ENCODE data around the gene FGB. TPM values are rescaled to one million over a fixed set of nuclear protein-coding genes. Genes with fewer than 3 reads are reported as not detected.

The FGB gene
- total RNA-seq, 1 experiment from 2014 or later, result 29.4 TPM

DNA sequence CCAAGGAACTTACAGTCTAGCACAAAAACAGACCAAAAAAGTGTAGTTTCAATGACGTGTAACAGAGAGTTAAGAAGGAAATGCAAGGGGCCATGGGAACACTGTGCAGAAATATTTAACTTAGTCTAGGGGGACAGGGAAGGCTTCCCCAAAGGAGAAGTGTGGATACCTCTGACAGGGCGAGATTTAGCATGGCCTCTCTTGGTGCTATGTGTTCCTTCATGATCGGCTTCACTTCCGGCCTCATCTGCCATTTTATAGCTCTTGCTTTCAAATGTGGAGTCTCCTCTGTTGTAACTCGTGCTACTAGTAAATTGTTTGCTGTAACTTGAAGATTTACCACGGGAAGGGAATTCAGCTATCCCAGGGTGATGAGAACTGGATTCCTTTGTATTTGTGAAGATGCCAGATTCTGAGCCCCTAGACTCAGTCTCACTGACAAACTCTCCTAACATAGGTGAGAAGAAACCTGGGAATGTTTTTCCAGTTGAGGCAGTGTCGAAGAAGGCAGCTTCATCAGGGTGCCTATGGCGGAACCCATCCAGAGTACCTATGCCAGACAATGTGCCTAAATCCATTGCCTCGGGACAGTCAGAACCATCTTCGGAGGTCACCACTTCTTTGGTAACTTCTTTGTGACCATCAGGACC is 22.7 kb downstream of the FGB start:
- peaks cover 16% of the 10 kb centered on the region for H3K36me3 Mint-ChIP-seq (ENCODE audit: insufficient read depth, unreplicated experiment)
- no peak overlapping the region for H3K4me3 Mint-ChIP-seq (ENCODE audit: unreplicated experiment)
- no peaks in the 10 kb centered on the region for H3K27me3 Mint-ChIP-seq (ENCODE audit: insufficient read depth, unreplicated experiment)
- peaks cover 14% of the 10 kb centered on the region for H3K4me1 Mint-ChIP-seq (ENCODE audit: low read depth, unreplicated experiment)
- intact Hi-C loops (cut with micrococcal nuclease; ENCODE audit: unreplicated experiment), result no loop called here
- H3K9me3 Mint-ChIP-seq (ENCODE audit: unreplicated experiment), result no peaks in the 10 kb centered on the region
- CTCF ChIA-PET, result interaction anchor here (1.6 kb wide), 1 partner anchor 26 kb away, joined by 3 read pairs; no protein-coding TSS in a partner anchor
- no peak for TF ChIP-seq CTCF (IDR thresholded peaks at IDR 0.05; ENCODE audit: insufficient read depth in 1 of 2, low read depth in 1 of 2, low read length in 1 of 2, severe bottlenecking in 1 of 2, unreplicated experiment in 1 of 2)
- H3K4me3 ChIP-seq (ENCODE audit: low read depth, low read length), result no peak overlapping the region
- DNase-seq, result no peak
- peaks cover 2% of the 10 kb centered on the region; the same call in 1 of the 2 replicates for H3K36me3 ChIP-seq (ENCODE audit: control insufficient read depth, insufficient read depth, low read length)
- H3K4me1 ChIP-seq, result peaks cover 18% of the 10 kb centered on the region
- H3K27ac Mint-ChIP-seq (ENCODE audit: unreplicated experiment), result no peak overlapping the region
- no peaks in the 10 kb centered on the region for H3K9me3 ChIP-seq
- BruUV-seq (replicated peaks), result no TSS peak
- no peaks in the 10 kb centered on the region for H3K27me3 ChIP-seq (replicated peaks; ENCODE audit: control insufficient read depth, insufficient read depth, low read length)
- POLR2A ChIA-PET, result no interaction called here

DNA sequence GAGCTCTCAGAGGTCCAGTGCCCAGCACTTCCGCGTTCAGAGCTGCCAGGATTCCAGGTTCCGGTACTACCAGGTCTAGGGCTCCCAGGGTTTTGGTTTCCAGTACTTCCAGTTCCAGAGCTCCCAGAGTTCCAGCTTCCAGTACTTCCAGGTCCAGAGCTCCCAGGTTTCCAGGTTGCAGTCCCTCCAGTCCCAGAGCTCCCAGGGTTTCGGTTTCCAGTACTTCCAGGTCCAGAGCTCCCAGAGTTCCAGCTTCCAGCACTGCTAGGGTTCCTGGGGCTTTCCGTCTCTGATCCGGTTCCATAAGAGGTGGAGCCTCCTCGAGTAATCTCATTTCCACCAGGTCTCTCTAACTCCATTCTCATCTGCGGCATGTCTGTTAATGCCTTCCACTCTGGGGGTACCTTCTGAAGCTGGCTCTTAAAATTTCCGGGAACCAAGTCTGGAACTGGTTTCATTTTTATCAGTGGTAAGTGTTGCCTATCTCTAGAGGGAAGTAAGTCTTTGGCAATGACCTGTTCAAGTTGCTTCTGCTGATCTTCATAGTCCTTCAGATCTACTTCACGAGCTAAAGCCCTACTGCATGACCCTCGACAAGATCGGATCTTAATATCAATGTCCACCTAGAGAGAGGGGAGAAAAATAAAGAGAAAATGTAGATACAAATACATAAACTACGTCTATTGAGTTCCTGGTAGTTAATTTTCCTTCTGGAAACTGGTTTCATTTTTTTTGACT is 23.7 kb downstream of the FGB start:
- peaks cover 2% of the 10 kb centered on the region; the same call in 1 of the 2 replicates for H3K36me3 ChIP-seq (ENCODE audit: control insufficient read depth, insufficient read depth, low read length)
- intact Hi-C loops (cut with micrococcal nuclease; ENCODE audit: unreplicated experiment), result no loop called here
- Mint-ChIP-seq H3K4me3 (ENCODE audit: unreplicated experiment) (no peak overlapping the region), H3K4me1 (ENCODE audit: low read depth, unreplicated experiment) (peaks cover 16% of the 10 kb centered on the region), H3K27ac (ENCODE audit: unreplicated experiment) (no peak overlapping the region), H3K9me3 (ENCODE audit: unreplicated experiment) (no peaks in the 10 kb centered on the region), H3K36me3 (ENCODE audit: insufficient read depth, unreplicated experiment) (peaks cover 16% of the 10 kb centered on the region), H3K27me3 (ENCODE audit: insufficient read depth, unreplicated experiment) (no peaks in the 10 kb centered on the region)
- TF ChIP-seq CTCF (IDR thresholded peaks at IDR 0.05; ENCODE audit: insufficient read depth in 1 of 2, low read depth in 1 of 2, low read length in 1 of 2, severe bottlenecking in 1 of 2, unreplicated experiment in 1 of 2), result no peak
- TSS peak; percentile 19 for BruUV-seq (replicated peaks)
- H3K4me1 ChIP-seq, result peaks cover 24% of the 10 kb centered on the region
- DNase-seq, result no peak
- POLR2A ChIA-PET, result no interaction called here
- H3K4me3 ChIP-seq (ENCODE audit: low read depth, low read length), result no peak overlapping the region
- no peaks in the 10 kb centered on the region for H3K27me3 ChIP-seq (replicated peaks; ENCODE audit: control insufficient read depth, insufficient read depth, low read length)
- no peaks in the 10 kb centered on the region for H3K9me3 ChIP-seq
- CTCF ChIA-PET, result no interaction called here

- no peak for DNase-seq
- Mint-ChIP-seq H3K36me3 (ENCODE audit: insufficient read depth, unreplicated experiment) (peaks cover 16% of the 10 kb centered on the region), H3K27me3 (ENCODE audit: insufficient read depth, unreplicated experiment) (no peaks in the 10 kb centered on the region), H3K9me3 (ENCODE audit: unreplicated experiment) (no peaks in the 10 kb centered on the region), H3K4me3 (ENCODE audit: unreplicated experiment) (no peak overlapping the region), H3K27ac (ENCODE audit: unreplicated experiment) (no peak overlapping the region), H3K4me1 (ENCODE audit: low read depth, unreplicated experiment) (peaks cover 23% of the 10 kb centered on the region)
- Histone ChIP-seq H3K9me3 (no peaks in the 10 kb centered on the region), H3K4me1 (peaks cover 24% of the 10 kb centered on the region), H3K36me3 (ENCODE audit: control insufficient read depth, insufficient read depth, low read length) (peaks cover 2% of the 10 kb centered on the region; the same call in 1 of the 2 replicates), H3K27me3 (replicated peaks; ENCODE audit: control insufficient read depth, insufficient read depth, low read length) (no peaks in the 10 kb centered on the region), H3K4me3 (ENCODE audit: low read depth, low read length) (no peak overlapping the region)
- ChIA-PET CTCF (no interaction called here), POLR2A (no interaction called here)
- BruUV-seq (replicated peaks), result no TSS peak
- TF ChIP-seq CTCF (IDR thresholded peaks at IDR 0.05; ENCODE audit: insufficient read depth in 1 of 2, low read depth in 1 of 2, low read length in 1 of 2, severe bottlenecking in 1 of 2, unreplicated experiment in 1 of 2), result no peak
- intact Hi-C loops (cut with micrococcal nuclease; ENCODE audit: unreplicated experiment), result no loop called here
Measured at GRCh38 chr4:154588198-154588597, 25.4 kb downstream of the FGB start.

All from Caco-2 (cell line).